Nucleus accumbens (tissue), 56 donors: ENCODE data around the gene SOX8.
A peak's percentile ranks its signal among the peaks of the same experiment; 100 is the strongest.

Experiments used
- DNase-seq, 56 donors: peaks; one replicate each; lab custom pipeline; 2025; lab: John Stamatoyannopoulos, UW

Gene SOX8

GRCh38 chr16:984736-985636, 3.4 kb downstream of the SOX8 start:
- DNase-seq, result peak in 52 of 56 donors; percentile 19 to 83 (median 64)

GRCh38 chr16:985646-986400, 4.3 kb downstream of the SOX8 start:
- DNase-seq, result peak in 5 of 56 donors; percentile 16 to 56 (median 41)

GRCh38 chr16:986411-986810, 4.8 kb downstream of the SOX8 start:
- DNase-seq, result peak in 2 of 56 donors; percentile 18 to 51

- peak in 43 of 56 donors; percentile 17 to 77 (median 53) for DNase-seq
These were observed 5.5 kb downstream of the SOX8 start for GRCh38 chr16:986925-987582.

GRCh38 chr16:987906-988305, 6.3 kb downstream of the SOX8 start:
- DNase-seq, result peak in 53 of 56 donors; percentile 19 to 88 (median 66)

GRCh38 chr16:988471-989353, 7.1 kb downstream of the SOX8 start:
- peak in 39 of 56 donors; percentile 20 to 77 (median 46) for DNase-seq

GRCh38 chr16:989354-989814, 7.8 kb downstream of the SOX8 start:
- DNase-seq, result peak in 3 of 56 donors; percentile 5 to 40 (median 36)

GRCh38 chr16:990516-991291, 9.1 kb downstream of the SOX8 start:
- peak in 54 of 56 donors; percentile 38 to 91 (median 70) for DNase-seq

GRCh38 chr16:991345-991744, 9.8 kb downstream of the SOX8 start:
- peak in 21 of 56 donors; percentile 15 to 68 (median 54) for DNase-seq

GRCh38 chr16:991773-992172, 10.2 kb downstream of the SOX8 start:
- peak in 11 of 56 donors; percentile 35 to 77 (median 46) for DNase-seq

- peak in 1 of 56 donors; percentile 26 for DNase-seq
These were observed 12.2 kb downstream of the SOX8 start for GRCh38 chr16:993731-994130.

GRCh38 chr16:995087-995486, 13.5 kb downstream of the SOX8 start:
- no peak for DNase-seq

- no peak for DNase-seq
These were observed 14.2 kb downstream of the SOX8 start for GRCh38 chr16:995783-996182.

GRCh38 chr16:996681-997080, 15.1 kb downstream of the SOX8 start:
- no peak for DNase-seq

- DNase-seq, result peak in 38 of 56 donors; percentile 18 to 92 (median 63)
These were observed 16.0 kb downstream of the SOX8 start for GRCh38 chr16:997440-998051.

GRCh38 chr16:998211-998610, 16.6 kb downstream of the SOX8 start:
- peak in 1 of 56 donors; percentile 37 for DNase-seq

- no peak for DNase-seq
These were observed 17.0 kb downstream of the SOX8 start for GRCh38 chr16:998615-999014.

GRCh38 chr16:999677-1000076, 18.1 kb downstream of the SOX8 start:
- DNase-seq, result no peak
